HCT116 (cell line): Measurements from ENCODE around the gene METTL6.

ENCODE experiments used
- EZH2 ChIP-seq: fragments of 200-600 bp; sonication (generic); IDR thresholded peaks from 2 replicates; pipeline ENCODE4 v1.6.1; 2017; ENCODE audit warnings: antibody characterized with exemption, mixed run types
- EZH2phosphoT487 ChIP-seq: fragments of 200-600 bp; IDR thresholded peaks from 2 replicates; pipeline ENCODE4 v1.6.1; 2018; ENCODE audit warnings: antibody characterized with exemption, borderline replicate concordance
- SIN3A ChIP-seq: IDR thresholded peaks from 2 replicates; pipeline ENCODE4 v1.6.1; 2012; ENCODE audit warnings: low read depth
- SP1 ChIP-seq: IDR thresholded peaks from 2 replicates; pipeline ENCODE4 v1.6.1; 2012; ENCODE audit warnings: low read depth
- SRF ChIP-seq: IDR thresholded peaks from 2 replicates; pipeline ENCODE4 v1.6.1; 2012; ENCODE audit warnings: low read depth
- YY1 ChIP-seq: IDR thresholded peaks from 2 replicates; pipeline ENCODE4 v1.6.1; 2011; ENCODE audit warnings: low read length, low read depth, moderate library complexity, mild to moderate bottlenecking; ENCODE audit not compliant: insufficient replicate concordance; ENCODE audit errors: extremely low read depth
- TF ChIP-seq, protein P1 (sequence below), 3 experiments: fragments of 200-600 bp in 1 of 3; sonication (generic) in 1 of 3; IDR thresholded peaks in 2 of 3; conservative IDR thresholded peaks in 1 of 3; 2 replicates each; pipeline ENCODE4 v1.5.1; 2012 to 2017; ENCODE audit warnings: low read depth in 2 of 3, low read length in 2 of 3, antibody characterized with exemption in 1 of 3, borderline replicate concordance in 1 of 3, control low read depth in 1 of 3, mild to moderate bottlenecking in 1 of 3, mixed read lengths in 1 of 3, mixed run types in 1 of 3, moderate library complexity in 1 of 3; ENCODE audit not compliant: insufficient read depth in 1 of 3

DNA sequence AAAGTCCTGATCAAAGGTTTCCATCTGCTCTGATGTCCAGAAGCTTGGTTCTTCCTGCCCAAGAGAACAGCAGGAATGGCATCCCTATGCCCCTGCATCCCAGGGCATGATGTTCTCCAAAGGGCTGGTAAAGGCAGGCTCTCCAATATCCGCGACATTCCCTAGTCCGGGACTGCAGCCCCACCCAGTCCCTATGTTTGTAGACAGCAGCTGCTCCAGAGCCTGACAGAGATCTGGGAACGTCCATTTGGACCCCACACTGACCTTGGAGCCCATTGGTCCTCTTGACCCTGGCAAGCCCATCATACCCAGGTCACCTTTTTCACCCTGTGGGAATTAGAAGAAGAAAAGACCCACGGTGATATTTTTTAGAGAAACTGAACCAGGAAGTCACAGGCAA lies 47.8 kb upstream of the METTL6 start:
- TF ChIP-seq SIN3A (no peak), SRF (no peak), SP1 (no peak), EZH2phosphoT487 (no peak), YY1 (no peak), EZH2 (no peak)
- TF ChIP-seq, protein P1, sequence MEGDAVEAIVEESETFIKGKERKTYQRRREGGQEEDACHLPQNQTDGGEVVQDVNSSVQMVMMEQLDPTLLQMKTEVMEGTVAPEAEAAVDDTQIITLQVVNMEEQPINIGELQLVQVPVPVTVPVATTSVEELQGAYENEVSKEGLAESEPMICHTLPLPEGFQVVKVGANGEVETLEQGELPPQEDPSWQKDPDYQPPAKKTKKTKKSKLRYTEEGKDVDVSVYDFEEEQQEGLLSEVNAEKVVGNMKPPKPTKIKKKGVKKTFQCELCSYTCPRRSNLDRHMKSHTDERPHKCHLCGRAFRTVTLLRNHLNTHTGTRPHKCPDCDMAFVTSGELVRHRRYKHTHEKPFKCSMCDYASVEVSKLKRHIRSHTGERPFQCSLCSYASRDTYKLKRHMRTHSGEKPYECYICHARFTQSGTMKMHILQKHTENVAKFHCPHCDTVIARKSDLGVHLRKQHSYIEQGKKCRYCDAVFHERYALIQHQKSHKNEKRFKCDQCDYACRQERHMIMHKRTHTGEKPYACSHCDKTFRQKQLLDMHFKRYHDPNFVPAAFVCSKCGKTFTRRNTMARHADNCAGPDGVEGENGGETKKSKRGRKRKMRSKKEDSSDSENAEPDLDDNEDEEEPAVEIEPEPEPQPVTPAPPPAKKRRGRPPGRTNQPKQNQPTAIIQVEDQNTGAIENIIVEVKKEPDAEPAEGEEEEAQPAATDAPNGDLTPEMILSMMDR (IDR thresholded peaks at IDR 0.05 in 2 of 3, conservative IDR thresholded peaks at IDR 0.05 in 1 of 3; ENCODE audit: borderline replicate concordance in 1 of 3, insufficient read depth in 1 of 3, low read depth in 2 of 3, low read length in 2 of 3) = no peak
